Stimulated activated effector memory CD8-positive, alpha-beta T cell treated with anti-CD3 and anti-CD28 coated beads, Interleukin-12 subunit alpha, Interleukin-12 subunit beta, amount 100 ng/mL, for 72 hours (primary cell): ENCODE results near the gene TSPAN14.
A peak's percentile ranks its signal among the peaks of the same experiment; 100 is the strongest.

Experiments used
- ATAC-seq: fragments of 150-1000 bp; cut with Tn5 transposase; 2 replicates; pipeline ENCODE4 v1.10.0; 2021
- DNase-seq, 2 donors: peaks; one replicate each; pipeline ENCODE4 v3.0.0; 2021 to 2022; ENCODE audit warnings: low spot score in 2 of 2
- H3K27ac Mint-ChIP-seq: one replicate; pipeline ENCODE4 v1.8.0; 2022; ENCODE audit warnings: mild to moderate bottlenecking, mixed read lengths
- H3K36me3 Mint-ChIP-seq: one replicate; pipeline ENCODE4 v1.8.0; 2022; ENCODE audit warnings: mild to moderate bottlenecking, mixed read lengths
- H3K4me1 Mint-ChIP-seq: one replicate; pipeline ENCODE4 v1.8.0; 2022; ENCODE audit warnings: mixed read lengths
- H3K4me3 Mint-ChIP-seq: one replicate; pipeline ENCODE4 v1.8.0; 2022; ENCODE audit warnings: mild to moderate bottlenecking, mixed read lengths
- H3K9me3 Mint-ChIP-seq: one replicate; pipeline ENCODE4 v1.8.0; 2022; ENCODE audit warnings: mixed read lengths

The TSPAN14 gene

DNA sequence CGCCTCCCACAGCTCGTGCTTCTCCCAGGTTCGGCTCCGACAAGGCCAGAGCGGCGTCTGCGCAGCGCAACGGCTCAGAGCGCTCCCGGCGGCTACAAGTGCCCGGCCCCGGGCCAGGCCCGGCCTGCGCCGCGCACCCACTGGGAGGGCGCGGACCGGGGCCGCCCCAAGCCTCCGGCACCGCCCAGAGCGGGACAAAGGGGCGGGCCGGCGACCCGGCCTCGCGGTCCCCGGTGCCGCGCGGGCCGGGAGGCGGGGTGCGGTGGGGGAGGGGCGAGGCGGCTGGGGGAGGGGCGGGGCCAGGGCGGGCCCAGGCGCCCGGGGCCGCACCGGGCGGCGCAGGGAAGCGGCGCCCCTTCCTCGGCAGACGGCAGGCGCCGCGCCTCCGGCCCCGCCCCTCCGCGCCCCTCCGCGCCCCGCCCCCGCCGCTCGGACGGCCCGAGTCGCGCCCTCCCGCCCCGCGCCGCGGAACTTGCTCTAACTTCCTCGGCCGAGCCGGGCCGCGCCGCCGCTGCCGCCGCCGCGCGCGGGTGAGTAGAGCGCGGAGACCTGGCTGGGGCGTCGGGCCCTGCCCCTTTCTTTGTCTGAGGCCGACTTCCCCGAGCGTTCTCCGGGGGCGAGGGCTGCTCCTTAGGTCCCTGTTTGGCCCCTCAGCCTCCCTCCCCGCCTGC lies at the start of gene TSPAN14:
TSS of gene TSPAN14 (plus strand) at position 469 of the 671 bp plus-strand sequence. CDS start 34,924 bp downstream, outside the sequence.
- Mint-ChIP-seq H3K4me1 (peaks cover 43% of the 10 kb centered on the region), H3K9me3 (no peaks in the 10 kb centered on the region), H3K27ac (peak within 1 kb of the TSS; percentile 97), H3K4me3 (no peak within 1 kb of the TSS), H3K36me3 (peaks cover 21% of the 10 kb centered on the region)
- peak; percentile 67 to 83 for DNase-seq
- peak; percentile 84 for ATAC-seq

- Mint-ChIP-seq H3K9me3 (no peaks in the 10 kb centered on the region), H3K4me3 (no peak overlapping the region), H3K27ac (no peak overlapping the region), H3K4me1 (peaks cover 15% of the 10 kb centered on the region), H3K36me3 (peaks cover 7% of the 10 kb centered on the region)
- no peak for ATAC-seq
- no peak for DNase-seq
These were observed 49.1 kb upstream of the TSPAN14 start for GRCh38 chr10:80405035-80405434.

DNA sequence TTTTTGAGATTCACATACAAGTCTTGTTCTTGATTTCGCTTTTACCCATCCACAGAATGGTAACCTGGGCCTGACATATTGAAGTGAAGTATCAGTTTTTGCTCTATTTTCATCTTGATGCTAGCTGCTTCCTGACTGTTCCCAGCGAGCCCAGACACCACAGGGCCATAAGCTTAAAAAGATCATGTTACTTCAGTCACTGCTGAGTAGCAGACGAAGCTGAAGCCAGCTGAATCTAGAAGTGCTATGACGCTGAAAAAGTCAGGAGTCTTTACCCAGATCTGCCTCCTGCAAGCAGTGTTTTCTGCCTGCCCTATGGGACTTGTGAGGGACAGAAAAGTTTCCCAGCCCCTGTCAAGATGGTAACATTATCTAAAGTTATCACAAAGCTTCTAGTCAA lies 48.5 kb upstream of the TSPAN14 start:
- ATAC-seq, result no peak
- DNase-seq, result no peak
- no peak overlapping the region for H3K27ac Mint-ChIP-seq
- peaks cover 7% of the 10 kb centered on the region for H3K36me3 Mint-ChIP-seq
- H3K4me3 Mint-ChIP-seq, result no peak overlapping the region
- no peaks in the 10 kb centered on the region for H3K9me3 Mint-ChIP-seq
- H3K4me1 Mint-ChIP-seq, result peaks cover 15% of the 10 kb centered on the region

GRCh38 chr10:80406204-80406603 lies 47.9 kb upstream of the TSPAN14 start:
- ATAC-seq (no peak), DNase-seq (no peak)
- H3K4me1 Mint-ChIP-seq, result peaks cover 15% of the 10 kb centered on the region
- H3K27ac Mint-ChIP-seq, result no peak overlapping the region
- no peak overlapping the region for H3K4me3 Mint-ChIP-seq
- H3K9me3 Mint-ChIP-seq, result no peaks in the 10 kb centered on the region
- H3K36me3 Mint-ChIP-seq, result peaks cover 7% of the 10 kb centered on the region

GRCh38 chr10:80407812-80408241 lies 46.3 kb upstream of the TSPAN14 start:
- ATAC-seq (peak; percentile 82), DNase-seq (peak; percentile 35 to 68)
- Mint-ChIP-seq H3K36me3 (peaks cover 7% of the 10 kb centered on the region), H3K9me3 (no peaks in the 10 kb centered on the region), H3K4me3 (peak overlapping the region; percentile 90), H3K27ac (peak overlapping the region; percentile 91), H3K4me1 (peaks cover 21% of the 10 kb centered on the region)

DNA sequence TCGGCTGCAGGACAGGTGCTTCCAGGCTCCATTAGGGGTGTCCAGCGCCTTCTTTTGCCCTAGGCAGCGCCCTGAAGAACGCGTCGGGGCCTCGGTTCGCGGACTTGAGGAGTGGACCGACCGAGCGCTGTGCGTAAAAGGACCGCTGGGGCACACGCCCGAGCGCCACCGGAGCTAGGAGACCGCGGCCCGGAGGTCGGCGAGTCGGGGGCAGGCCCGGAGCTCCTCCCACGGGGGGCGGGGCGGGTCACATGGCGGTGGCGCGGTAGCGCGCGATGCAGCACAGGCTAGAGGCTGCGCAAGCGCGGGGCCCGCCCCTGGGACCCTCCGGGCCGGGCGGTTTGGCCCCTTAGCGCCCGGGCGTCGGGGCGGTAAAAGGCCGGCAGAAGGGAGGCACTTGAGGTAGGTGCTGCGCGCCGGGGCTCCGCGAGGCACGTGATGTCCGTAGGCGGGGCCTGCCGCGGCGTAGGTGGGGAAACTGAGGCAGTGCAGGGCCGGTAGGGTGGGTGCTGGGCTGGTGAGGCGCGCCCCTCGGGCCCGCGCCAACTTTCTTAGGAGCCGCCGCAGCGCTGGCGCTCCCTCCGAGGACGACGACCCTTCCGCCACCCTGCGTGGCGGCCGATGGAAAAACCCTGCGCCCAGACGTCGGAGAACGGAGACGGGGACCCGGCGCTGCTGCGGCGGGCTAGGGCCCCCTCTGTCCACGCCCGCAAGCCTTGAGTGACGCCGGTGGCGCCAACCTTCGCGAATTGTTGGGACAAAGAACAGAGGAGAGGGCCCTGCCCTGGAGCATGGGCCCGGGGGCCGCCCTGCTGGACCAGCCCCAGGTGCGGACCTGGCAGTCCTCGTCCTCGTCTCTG lies 45.6 kb upstream of the TSPAN14 start, which contains the start of gene PRXL2A:
TSS of gene PRXL2A (plus strand) at position 310 of the 860 bp plus-strand sequence. CDS start 11,917 bp downstream, outside the sequence.
- Mint-ChIP-seq H3K9me3 (no peaks in the 10 kb centered on the region), H3K27ac (peak within 1 kb of the TSS; percentile 91), H3K4me3 (peak within 1 kb of the TSS; percentile 90), H3K4me1 (peaks cover 27% of the 10 kb centered on the region), H3K36me3 (peaks cover 7% of the 10 kb centered on the region)
- ATAC-seq (peak; percentile 95), DNase-seq (peak; percentile 71 to 88)

- Mint-ChIP-seq H3K27ac (no peak overlapping the region), H3K4me1 (peaks cover 27% of the 10 kb centered on the region), H3K36me3 (peaks cover 7% of the 10 kb centered on the region), H3K4me3 (peak overlapping the region; percentile 90), H3K9me3 (no peaks in the 10 kb centered on the region)
- no peak for ATAC-seq
- DNase-seq, result no peak
These were observed 45.0 kb upstream of the TSPAN14 start for GRCh38 chr10:80409121-80409520.

GRCh38 chr10:80410122-80410521 lies 44.0 kb upstream of the TSPAN14 start:
- H3K4me1 Mint-ChIP-seq, result peaks cover 27% of the 10 kb centered on the region
- H3K27ac Mint-ChIP-seq, result no peak overlapping the region
- no peaks in the 10 kb centered on the region for H3K9me3 Mint-ChIP-seq
- H3K36me3 Mint-ChIP-seq, result peaks cover 7% of the 10 kb centered on the region
- DNase-seq (no peak), ATAC-seq (no peak)
- H3K4me3 Mint-ChIP-seq, result peak overlapping the region; percentile 90

DNA sequence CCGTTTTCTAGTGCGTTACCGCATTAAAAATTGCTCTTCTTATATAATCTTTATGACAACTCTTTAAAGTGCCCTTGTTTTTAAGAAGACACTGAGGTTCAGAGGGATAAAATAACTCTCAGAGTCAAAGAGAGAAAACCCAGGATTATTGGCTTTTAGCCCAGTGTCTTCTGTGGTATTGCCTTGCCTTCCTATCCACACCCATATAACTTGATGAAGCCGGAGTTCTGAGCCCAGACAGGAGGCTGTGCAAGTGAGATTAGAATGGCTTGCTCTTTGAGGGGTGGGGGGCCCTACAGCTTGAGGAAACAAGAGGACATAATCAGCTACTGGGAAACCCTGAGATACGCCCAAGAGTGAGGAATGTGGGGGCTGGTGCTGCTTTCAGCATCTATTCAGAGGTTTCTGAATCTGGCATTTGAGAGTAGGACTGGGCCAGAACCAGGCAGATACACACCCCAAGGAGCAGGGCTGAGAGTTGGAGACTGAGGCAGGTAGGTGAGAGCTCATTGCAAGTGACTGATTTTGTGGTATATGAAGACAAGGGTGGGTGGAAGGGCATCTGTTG lies 43.4 kb upstream of the TSPAN14 start:
- H3K4me3 Mint-ChIP-seq, result no peak overlapping the region
- peaks cover 7% of the 10 kb centered on the region for H3K36me3 Mint-ChIP-seq
- no peak for ATAC-seq
- peaks cover 27% of the 10 kb centered on the region for H3K4me1 Mint-ChIP-seq
- H3K9me3 Mint-ChIP-seq, result no peaks in the 10 kb centered on the region
- no peak overlapping the region for H3K27ac Mint-ChIP-seq
- no peak for DNase-seq

- Mint-ChIP-seq H3K4me3 (no peak overlapping the region), H3K9me3 (no peaks in the 10 kb centered on the region), H3K4me1 (peaks cover 27% of the 10 kb centered on the region), H3K36me3 (peaks cover 7% of the 10 kb centered on the region), H3K27ac (no peak overlapping the region)
- ATAC-seq, result no peak
- DNase-seq, result no peak
These were observed 42.8 kb upstream of the TSPAN14 start for GRCh38 chr10:80411267-80411668.

DNA sequence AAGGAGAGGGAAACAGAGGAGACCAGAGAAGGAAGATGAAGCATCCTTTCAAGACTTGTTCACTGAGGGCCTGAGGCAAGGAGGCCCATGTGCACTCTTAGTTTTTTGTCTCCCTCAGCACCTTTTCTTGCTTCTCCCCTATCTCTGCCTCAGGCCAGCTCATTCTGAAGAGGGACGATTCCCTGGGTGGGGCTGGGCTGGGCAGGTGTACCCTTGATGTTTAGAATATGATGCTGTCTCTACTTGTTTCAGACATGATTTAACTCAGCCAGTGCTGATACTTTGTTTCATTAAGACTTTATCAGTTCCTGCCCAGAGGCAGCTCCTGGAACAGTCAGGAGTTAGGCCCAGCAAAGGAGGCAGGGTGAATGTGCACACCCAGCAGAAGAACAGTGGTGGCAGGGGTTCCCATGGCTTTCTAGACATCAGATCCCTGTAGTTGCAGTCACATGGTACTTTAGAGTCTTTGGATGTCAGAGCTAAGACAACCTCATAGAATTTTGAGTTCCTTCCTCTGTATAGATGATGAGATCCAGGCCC lies 42.4 kb upstream of the TSPAN14 start:
- H3K27ac Mint-ChIP-seq, result no peak overlapping the region
- H3K9me3 Mint-ChIP-seq, result no peaks in the 10 kb centered on the region
- no peak overlapping the region for H3K4me3 Mint-ChIP-seq
- ATAC-seq, result no peak
- peaks cover 27% of the 10 kb centered on the region for H3K4me1 Mint-ChIP-seq
- peaks cover 7% of the 10 kb centered on the region for H3K36me3 Mint-ChIP-seq
- DNase-seq, result no peak

DNA sequence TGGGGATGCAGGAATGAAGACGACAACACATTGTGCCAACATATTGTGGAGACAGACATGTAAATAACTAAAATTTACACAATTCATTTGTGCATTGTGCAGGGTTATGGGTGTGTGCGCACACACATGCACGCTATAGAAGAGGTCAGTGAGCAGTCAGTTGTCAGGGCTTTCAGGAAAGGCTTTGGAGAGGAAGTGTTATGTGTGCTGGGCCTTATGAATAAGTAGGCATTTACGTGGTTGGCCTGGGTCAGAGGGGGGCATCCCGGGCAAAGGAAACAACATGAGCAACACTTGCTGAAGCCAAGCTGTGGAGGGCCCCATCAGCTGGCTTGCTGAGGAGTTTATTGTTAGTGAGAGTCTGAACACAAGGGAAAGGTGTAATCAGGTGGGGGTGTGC lies 41.6 kb upstream of the TSPAN14 start:
- no peak for DNase-seq
- Mint-ChIP-seq H3K27ac (no peak overlapping the region), H3K9me3 (no peaks in the 10 kb centered on the region), H3K36me3 (peaks cover 6% of the 10 kb centered on the region), H3K4me1 (peaks cover 25% of the 10 kb centered on the region), H3K4me3 (no peak overlapping the region)
- ATAC-seq, result no peak

- no peak overlapping the region for H3K4me3 Mint-ChIP-seq
- no peaks in the 10 kb centered on the region for H3K9me3 Mint-ChIP-seq
- no peak for ATAC-seq
- H3K27ac Mint-ChIP-seq, result peak overlapping the region; percentile 15
- H3K4me1 Mint-ChIP-seq, result peaks cover 17% of the 10 kb centered on the region
- no peak for DNase-seq
- H3K36me3 Mint-ChIP-seq, result no peaks in the 10 kb centered on the region
These were observed 40.7 kb upstream of the TSPAN14 start for GRCh38 chr10:80413271-80413996.

DNA sequence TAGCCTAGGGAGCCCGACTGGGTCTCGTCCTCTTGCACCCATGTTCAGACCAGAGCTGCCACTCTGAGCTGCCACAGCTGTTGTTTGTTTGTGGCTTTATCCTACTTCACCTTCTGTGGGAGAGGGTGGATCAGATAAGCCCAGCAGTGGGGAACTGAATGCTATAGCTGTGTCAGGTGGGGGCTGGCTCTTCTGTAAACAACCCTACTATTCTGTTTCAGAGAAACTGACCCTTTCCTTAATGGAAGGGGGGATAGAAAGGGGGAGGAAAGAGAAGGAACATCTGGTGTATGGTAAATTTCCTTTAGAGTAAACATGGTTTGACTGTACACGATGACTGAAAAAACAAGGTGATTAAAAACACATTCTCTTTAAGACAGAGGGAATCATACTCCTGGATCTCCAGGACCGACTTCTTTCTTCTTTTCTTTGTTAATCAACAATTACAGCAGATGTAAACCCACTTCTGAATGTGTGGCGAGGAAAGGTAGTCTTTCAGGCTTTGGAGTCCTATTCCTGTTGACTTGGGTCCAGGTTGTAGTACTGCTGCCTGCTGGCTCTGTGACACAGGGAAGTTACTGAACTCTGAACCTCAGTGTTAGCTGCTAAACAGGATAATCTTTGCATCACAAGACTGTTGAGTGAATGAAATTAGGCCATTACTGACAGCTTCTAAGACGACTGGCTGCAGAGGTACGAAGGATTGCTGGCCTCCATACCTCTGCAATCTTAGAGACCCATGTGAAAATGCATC lies 39.8 kb upstream of the TSPAN14 start:
- H3K9me3 Mint-ChIP-seq, result no peaks in the 10 kb centered on the region
- no peak for DNase-seq
- H3K4me1 Mint-ChIP-seq, result peaks cover 13% of the 10 kb centered on the region
- H3K36me3 Mint-ChIP-seq, result no peaks in the 10 kb centered on the region
- ATAC-seq, result no peak
- no peak overlapping the region for H3K27ac Mint-ChIP-seq
- no peak overlapping the region for H3K4me3 Mint-ChIP-seq
